ENCODE data around the gene FN3K.

The FN3K gene

GRCh38 chr17:82734987-82735866 is at the start of gene FN3K:
Gene FN3K, plus strand, starts transcription at chr17:82735615. Its CDS starts 22 bp downstream, at chr17:82735637.
- peak within 1 kb of the TSS; percentile 74 for H3K4me3 Mint-ChIP-seq
- TF ChIP-seq CTCF (IDR thresholded peaks at IDR 0.05) = no peak
- H3K9me3 Mint-ChIP-seq = peaks cover 24% of the 10 kb centered on the region
- peaks cover 17% of the 10 kb centered on the region for H3K27me3 Mint-ChIP-seq (ENCODE audit: low read depth, poor library complexity)
- H3K27ac Mint-ChIP-seq = no peak within 1 kb of the TSS
- DNase-seq = peak; percentile 83
- peaks cover 58% of the 10 kb centered on the region for H3K36me3 Mint-ChIP-seq (ENCODE audit: low read depth)
- peaks cover 6% of the 10 kb centered on the region for H3K4me1 Mint-ChIP-seq

- Mint-ChIP-seq H3K36me3 (ENCODE audit: low read depth) (peaks cover 8% of the 10 kb centered on the region), H3K27me3 (ENCODE audit: low read depth, poor library complexity) (peaks cover 17% of the 10 kb centered on the region), H3K9me3 (peaks cover 12% of the 10 kb centered on the region), H3K27ac (no peak overlapping the region), H3K4me1 (peaks cover 31% of the 10 kb centered on the region), H3K4me3 (no peak overlapping the region)
- no peak for TF ChIP-seq CTCF (IDR thresholded peaks at IDR 0.05)
- DNase-seq = no peak
Observed at GRCh38 chr17:82686366-82687324, 48.8 kb upstream of the FN3K start.

- Mint-ChIP-seq H3K27me3 (ENCODE audit: low read depth, poor library complexity) (peaks cover 13% of the 10 kb centered on the region), H3K27ac (no peak overlapping the region), H3K4me1 (peaks cover 37% of the 10 kb centered on the region), H3K9me3 (peaks cover 5% of the 10 kb centered on the region), H3K4me3 (no peak overlapping the region), H3K36me3 (ENCODE audit: low read depth) (peaks cover under 1% of the 10 kb centered on the region)
- no peak for DNase-seq
- TF ChIP-seq CTCF (IDR thresholded peaks at IDR 0.05) = no peak
Observed at GRCh38 chr17:82687375-82687861, 48.0 kb upstream of the FN3K start.

GRCh38 chr17:82687871-82688270 is 47.5 kb upstream of the FN3K start:
- Mint-ChIP-seq H3K9me3 (peaks cover under 1% of the 10 kb centered on the region), H3K27me3 (ENCODE audit: low read depth, poor library complexity) (peaks cover 13% of the 10 kb centered on the region), H3K4me3 (no peak overlapping the region), H3K4me1 (peaks cover 42% of the 10 kb centered on the region), H3K27ac (no peak overlapping the region), H3K36me3 (ENCODE audit: low read depth) (no peaks in the 10 kb centered on the region)
- TF ChIP-seq CTCF (IDR thresholded peaks at IDR 0.05) = no peak
- no peak for DNase-seq

- H3K4me1 Mint-ChIP-seq = peaks cover 51% of the 10 kb centered on the region
- H3K9me3 Mint-ChIP-seq = peaks cover 11% of the 10 kb centered on the region
- peaks cover 7% of the 10 kb centered on the region for H3K36me3 Mint-ChIP-seq (ENCODE audit: low read depth)
- no peak for TF ChIP-seq CTCF (IDR thresholded peaks at IDR 0.05)
- DNase-seq = no peak
- H3K27me3 Mint-ChIP-seq (ENCODE audit: low read depth, poor library complexity) = peaks cover 17% of the 10 kb centered on the region
- no peak overlapping the region for H3K4me3 Mint-ChIP-seq
- no peak overlapping the region for H3K27ac Mint-ChIP-seq
Observed at GRCh38 chr17:82689077-82689476, 46.3 kb upstream of the FN3K start.
